OCI-LY1 (cell line): ENCODE results near the gene VTI1A.

ENCODE experiments used
- H2AFZ ChIP-seq: fragments of 200-600 bp; sonication (generic), shearing (Covaris generic); 2 replicates; pipeline ENCODE4 v1.6.0; 2014; ENCODE audit warnings: antibody characterized with exemption, mild to moderate bottlenecking, low read length
- H3F3A ChIP-seq: fragments of 200-600 bp; sonication (generic), shearing (Covaris generic); 2 replicates; pipeline ENCODE4 v1.6.0; 2014; ENCODE audit warnings: mild to moderate bottlenecking, antibody characterized with exemption, low read length, moderate library complexity; ENCODE audit not compliant: insufficient read depth
- H3K27ac ChIP-seq: fragments of 200-600 bp; sonication (generic); 2 replicates; pipeline ENCODE4 v1.5.1; 2014; ENCODE audit warnings: low read length, mixed run types, mild to moderate bottlenecking, low read depth; ENCODE audit not compliant: poor library complexity, severe bottlenecking
- H3K27me3 ChIP-seq: fragments of 200-600 bp; sonication (generic); 2 replicates; pipeline ENCODE4 v1.6.0; 2014; ENCODE audit warnings: antibody characterized with exemption, mild to moderate bottlenecking, low read length, moderate library complexity; ENCODE audit not compliant: insufficient read depth
- H3K36me3 ChIP-seq: fragments of 200-600 bp; sonication (generic); 2 replicates; pipeline ENCODE4 v1.6.1; 2014; ENCODE audit warnings: mild to moderate bottlenecking, antibody characterized with exemption, low read length, moderate library complexity, mixed read lengths; ENCODE audit not compliant: insufficient read depth
- H3K4me1 ChIP-seq: fragments of 200-600 bp; sonication (generic); 2 replicates; pipeline ENCODE4 v1.5.1; 2014; ENCODE audit warnings: mild to moderate bottlenecking, low read length, moderate library complexity; ENCODE audit not compliant: insufficient read depth, severe bottlenecking
- H3K4me2 ChIP-seq: fragments of 200-600 bp; sonication (generic), shearing (Covaris generic); 2 replicates; pipeline ENCODE4 v1.6.1; 2014; ENCODE audit warnings: low read length
- H3K4me3 ChIP-seq: fragments of 200-600 bp; sonication (generic); 2 replicates; pipeline ENCODE4 v1.5.1; 2014; ENCODE audit warnings: low read length, low read depth, mild to moderate bottlenecking, mixed read lengths; ENCODE audit not compliant: poor library complexity, severe bottlenecking
- H3K79me2 ChIP-seq: fragments of 200-600 bp; shearing (Covaris generic); 2 replicates; pipeline ENCODE4 v1.6.1; 2016; ENCODE audit warnings: mixed run types, low read length, mixed read lengths; ENCODE audit not compliant: insufficient read depth
- H3K9ac ChIP-seq: fragments of 200-600 bp; sonication (generic), shearing (Covaris generic); 2 replicates; pipeline ENCODE4 v1.6.1; 2014; ENCODE audit warnings: mild to moderate bottlenecking, low read length, mixed read lengths
- H3K9me2 ChIP-seq: fragments of 200-600 bp; sonication (generic), shearing (Covaris generic); 2 replicates; pipeline ENCODE4 v1.6.1; 2014; ENCODE audit warnings: low read depth, mild to moderate bottlenecking, low read length, mixed read lengths
- H3K9me3 ChIP-seq: fragments of 200-600 bp; shearing (Covaris generic); 2 replicates; pipeline ENCODE4 v1.6.1; 2014; ENCODE audit warnings: low read length, mixed read lengths
- H4K20me1 ChIP-seq: fragments of 200-600 bp; sonication (generic), shearing (Covaris generic); 2 replicates; pipeline ENCODE4 v1.6.0; 2016; ENCODE audit warnings: mild to moderate bottlenecking, low read length; ENCODE audit not compliant: insufficient read depth
- CTCF ChIP-seq: fragments of 200-600 bp; sonication (generic), shearing (Covaris generic); IDR thresholded peaks from 2 replicates; pipeline ENCODE4 v1.5.1; 2017; ENCODE audit warnings: mild to moderate bottlenecking, antibody characterized with exemption, low read length, moderate library complexity, mixed read lengths
- EZH2 ChIP-seq: fragments of 200-600 bp; sonication (generic), shearing (Covaris generic); IDR thresholded peaks from 2 replicates; pipeline ENCODE4 v1.8.0; 2017; ENCODE audit warnings: borderline replicate concordance, mixed run types, mild to moderate bottlenecking, antibody characterized with exemption, low read length, moderate library complexity, mixed read lengths

VTI1A gene

DNA sequence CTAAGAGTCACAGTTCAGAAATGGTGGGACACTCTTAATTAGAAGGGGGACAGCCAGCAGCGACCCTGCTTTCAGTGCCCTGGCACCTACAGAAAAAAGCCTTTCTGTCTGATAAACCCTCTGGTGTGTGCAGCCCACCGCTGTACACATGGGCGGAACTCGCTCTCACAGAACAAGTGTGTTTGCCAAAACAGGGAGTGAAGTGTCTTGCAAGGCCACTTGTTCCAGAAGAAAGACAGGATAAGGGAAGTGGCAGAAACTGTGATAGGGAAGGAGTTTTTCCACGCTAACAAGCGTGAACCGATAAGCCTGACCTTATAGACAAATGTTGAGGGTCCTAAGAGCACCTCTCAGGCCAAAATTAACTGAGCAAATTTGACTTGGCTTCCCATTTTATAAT, 299.3 kb downstream of the VTI1A start:
- Histone ChIP-seq H3K4me3 (no peak overlapping the region), H3K9me3 (no peaks in the 10 kb centered on the region), H3K4me1 (no peaks in the 10 kb centered on the region), H3K27me3 (no peaks in the 10 kb centered on the region), H4K20me1 (no peaks in the 10 kb centered on the region), H3K9me2 (no peaks in the 10 kb centered on the region), H2AFZ (no peak overlapping the region), H3K36me3 (no peaks in the 10 kb centered on the region), H3F3A (no peaks in the 10 kb centered on the region), H3K27ac (no peak overlapping the region), H3K4me2 (no peak overlapping the region), H3K9ac (no peak overlapping the region), H3K79me2 (no peaks in the 10 kb centered on the region)
- TF ChIP-seq CTCF (no peak), EZH2 (no peak)

GRCh38 chr10:112750427-112751167, 303.6 kb downstream of the VTI1A start:
- no peak overlapping the region for H2AFZ ChIP-seq
- no peaks in the 10 kb centered on the region for H3K79me2 ChIP-seq
- H3K4me3 ChIP-seq = no peak overlapping the region
- no peaks in the 10 kb centered on the region for H3K9me2 ChIP-seq
- no peak overlapping the region for H3K4me2 ChIP-seq
- H3K27me3 ChIP-seq = no peaks in the 10 kb centered on the region
- no peak overlapping the region for H3K27ac ChIP-seq
- TF ChIP-seq EZH2 (no peak), CTCF (no peak)
- no peak overlapping the region for H3K9ac ChIP-seq
- H3K4me1 ChIP-seq = no peaks in the 10 kb centered on the region
- H3F3A ChIP-seq = no peaks in the 10 kb centered on the region
- H3K36me3 ChIP-seq = no peaks in the 10 kb centered on the region
- no peaks in the 10 kb centered on the region for H4K20me1 ChIP-seq
- no peaks in the 10 kb centered on the region for H3K9me3 ChIP-seq

- Histone ChIP-seq H3K4me2 (no peak overlapping the region), H2AFZ (no peak overlapping the region)
- TF ChIP-seq EZH2 = no peak
- no peak for TF ChIP-seq CTCF
These were observed 304.6 kb downstream of the VTI1A start for GRCh38 chr10:112751651-112752050.

More at GRCh38 chr10:112751651-112752050, 304.6 kb downstream of the VTI1A start:
- Histone ChIP-seq H4K20me1 (no peaks in the 10 kb centered on the region), H3K4me1 (no peaks in the 10 kb centered on the region), H3K9ac (no peak overlapping the region), H3K79me2 (no peaks in the 10 kb centered on the region), H3K36me3 (no peaks in the 10 kb centered on the region), H3K27ac (no peak overlapping the region), H3K9me3 (no peaks in the 10 kb centered on the region), H3K27me3 (no peaks in the 10 kb centered on the region), H3K4me3 (no peak overlapping the region), H3F3A (no peaks in the 10 kb centered on the region), H3K9me2 (no peaks in the 10 kb centered on the region)
